ENCODE data around the gene TCTN1. TPM values are rescaled to one million over a fixed set of nuclear protein-coding genes. Genes with fewer than 3 reads are reported as not detected.

TCTN1 gene
- total and polyA plus RNA-seq, 2 donors (not counting 3 experiments of a cell fraction or from before 2014, with no cell fraction given): 21.1 to 23.3 TPM

DNA sequence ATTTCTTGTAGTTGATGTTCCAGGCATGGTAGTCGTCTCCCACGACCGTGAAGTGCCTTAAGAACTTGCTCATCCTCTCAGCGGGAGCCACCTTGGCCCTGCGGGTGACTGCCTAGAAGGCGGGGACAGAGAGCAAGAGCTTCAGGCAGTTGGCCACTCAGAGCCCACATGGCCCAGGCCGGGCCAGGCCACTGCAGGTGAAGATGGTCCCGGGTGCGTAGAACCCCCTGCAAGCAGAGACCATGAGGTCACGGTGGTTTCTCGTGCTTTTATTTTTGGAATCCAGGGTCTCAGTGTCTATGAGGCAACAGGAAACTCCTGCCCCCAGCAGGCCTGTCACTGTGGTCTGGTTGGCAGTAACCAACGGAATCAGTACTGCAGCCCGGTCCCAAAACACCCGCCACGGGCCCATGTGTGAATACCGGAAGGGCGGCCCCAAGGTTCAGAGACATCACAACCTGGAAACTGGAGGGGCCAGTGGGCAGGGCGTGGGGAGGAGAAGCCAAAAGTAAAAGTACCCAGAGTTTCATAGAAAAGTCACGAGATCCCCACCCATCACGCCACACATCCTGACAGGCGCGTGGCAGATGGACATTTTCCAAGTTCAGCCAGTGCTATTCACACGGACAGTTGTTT lies 47.5 kb downstream of the TCTN1 start:
- H4K20me1 ChIP-seq (replicated peaks; ENCODE audit: control insufficient read depth, extremely low read depth, insufficient read depth, low read length): no peaks in the 10 kb centered on the region
- dilution Hi-C loops (cut with MboI; ENCODE audit: extremely low pct_ligation_motif_present, low sequenced_read_pairs): no loop called here
- intact Hi-C loops (cut with micrococcal nuclease): no loop called here
- TF ChIP-seq FOS (IDR thresholded peaks at IDR 0.05; ENCODE audit: borderline replicate concordance, insufficient read depth, low read length): no peak
- no peak for TF ChIP-seq POLR2AphosphoS5 (IDR thresholded peaks at IDR 0.05; ENCODE audit: insufficient read depth, low read depth, low read length)
- TF ChIP-seq, protein P1, sequence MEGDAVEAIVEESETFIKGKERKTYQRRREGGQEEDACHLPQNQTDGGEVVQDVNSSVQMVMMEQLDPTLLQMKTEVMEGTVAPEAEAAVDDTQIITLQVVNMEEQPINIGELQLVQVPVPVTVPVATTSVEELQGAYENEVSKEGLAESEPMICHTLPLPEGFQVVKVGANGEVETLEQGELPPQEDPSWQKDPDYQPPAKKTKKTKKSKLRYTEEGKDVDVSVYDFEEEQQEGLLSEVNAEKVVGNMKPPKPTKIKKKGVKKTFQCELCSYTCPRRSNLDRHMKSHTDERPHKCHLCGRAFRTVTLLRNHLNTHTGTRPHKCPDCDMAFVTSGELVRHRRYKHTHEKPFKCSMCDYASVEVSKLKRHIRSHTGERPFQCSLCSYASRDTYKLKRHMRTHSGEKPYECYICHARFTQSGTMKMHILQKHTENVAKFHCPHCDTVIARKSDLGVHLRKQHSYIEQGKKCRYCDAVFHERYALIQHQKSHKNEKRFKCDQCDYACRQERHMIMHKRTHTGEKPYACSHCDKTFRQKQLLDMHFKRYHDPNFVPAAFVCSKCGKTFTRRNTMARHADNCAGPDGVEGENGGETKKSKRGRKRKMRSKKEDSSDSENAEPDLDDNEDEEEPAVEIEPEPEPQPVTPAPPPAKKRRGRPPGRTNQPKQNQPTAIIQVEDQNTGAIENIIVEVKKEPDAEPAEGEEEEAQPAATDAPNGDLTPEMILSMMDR (IDR thresholded peaks at IDR 0.05; ENCODE audit: extremely low read depth in 1 of 2, insufficient read depth in 1 of 2, low read depth in 1 of 2, low read length in 2 of 2): no peak
- no peak for TF ChIP-seq POLR2A (IDR thresholded peaks at IDR 0.05; ENCODE audit: low read depth, low read length)
- TF ChIP-seq GATA2 (IDR thresholded peaks at IDR 0.05; ENCODE audit: insufficient read depth, insufficient read length, low read depth, low read length): no peak
- TF ChIP-seq EZH2 (IDR thresholded peaks at IDR 0.05; ENCODE audit: borderline replicate concordance, low read depth, low read length, severe bottlenecking): no peak
- TF ChIP-seq MYC (IDR thresholded peaks at IDR 0.05; ENCODE audit: low read depth, low read length): no peak
- TF ChIP-seq MAX (IDR thresholded peaks at IDR 0.05; ENCODE audit: insufficient read depth, insufficient read length): no peak
- no peak for TF ChIP-seq JUN (IDR thresholded peaks at IDR 0.05; ENCODE audit: borderline replicate concordance, insufficient read depth, insufficient read length, low read depth)
- no peak overlapping the region for H3K4me2 ChIP-seq (ENCODE audit: insufficient read depth, low read length)
- no peaks in the 10 kb centered on the region for H3K79me2 ChIP-seq (ENCODE audit: control insufficient read depth, insufficient read depth, low read length)
- no peaks in the 10 kb centered on the region for H3K36me3 ChIP-seq (ENCODE audit: control insufficient read depth in 2 of 2, extremely low read depth in 1 of 2, insufficient read depth in 2 of 2, low read length in 2 of 2)
- H3K4me1 ChIP-seq (ENCODE audit: control insufficient read depth, extremely low read depth, insufficient read depth, low read length): no peaks in the 10 kb centered on the region
- POLR2A ChIA-PET: no interaction called here
- no peak overlapping the region for H2AFZ ChIP-seq (ENCODE audit: low read depth, low read length)
- FAIRE-seq: no peak
- CTCF ChIA-PET: interaction anchor here (0.9 kb wide), 1 partner anchor 582 kb away, joined by 4 read pairs; no protein-coding TSS in a partner anchor
- no peak overlapping the region for H3K27ac ChIP-seq (ENCODE audit: insufficient read depth, low read depth, low read length)
- no peak overlapping the region for H3K9ac ChIP-seq (replicated peaks; ENCODE audit: extremely low read depth, insufficient read depth, low read length)
- no peaks in the 10 kb centered on the region for H3K27me3 ChIP-seq (ENCODE audit: control insufficient read depth in 2 of 2, insufficient read depth in 2 of 2, low read length in 2 of 2)
- no peak for DNase-seq (ENCODE audit: low read depth, low spot score)
- H3K9me3 ChIP-seq (replicated peaks; ENCODE audit: control insufficient read depth, insufficient read depth, low read length): no peaks in the 10 kb centered on the region
- no peaks in the 10 kb centered on the region for H3K9me1 ChIP-seq (replicated peaks; ENCODE audit: control insufficient read depth, extremely low read depth, insufficient read depth, low read length)
- BruUV-seq (replicated peaks): no TSS peak
- H3K4me3 ChIP-seq (replicated peaks in 1 of 3; ENCODE audit: insufficient read depth in 1 of 3, low read depth in 1 of 3, low read length in 3 of 3): no peak overlapping the region
